CD4-positive, alpha-beta T cell treated with Interleukin-2 at 100 ng/mL for 4 hours (primary cell): ENCODE data around the gene FHL1.
"Not testable (repeated sequence)": the region's sequence is repeated elsewhere in the genome, so short reads cannot be mapped to it uniquely, and the experiment has no call there.

Source experiments
- DNase-seq: peaks from one replicate; pipeline ENCODE4 v3.0.0-alpha.2; 2020; ENCODE audit warnings: low spot score

Gene FHL1

GRCh38 chrX:136147315-136147901, at the start of gene FHL1:
FHL1 (plus strand) TSS chrX:136147533.
- DNase-seq, result peak; percentile 51

- no peak for DNase-seq
These were observed 49.2 kb upstream of the FHL1 start for GRCh38 chrX:136097871-136098805.

- no peak for DNase-seq
These were observed 42.4 kb upstream of the FHL1 start for GRCh38 chrX:136104936-136105335.

GRCh38 chrX:136106920-136107528, 40.3 kb upstream of the FHL1 start:
- no peak for DNase-seq

- not testable (repeated sequence) for DNase-seq
These were observed 38.4 kb upstream of the FHL1 start for GRCh38 chrX:136108905-136109304.

GRCh38 chrX:136112286-136112685, 35.0 kb upstream of the FHL1 start:
- no peak for DNase-seq

GRCh38 chrX:136112778-136113177, 34.6 kb upstream of the FHL1 start:
- no peak for DNase-seq

GRCh38 chrX:136115126-136115903, 32.0 kb upstream of the FHL1 start:
- DNase-seq, result no peak

- no peak for DNase-seq
These were observed 31.4 kb upstream of the FHL1 start for GRCh38 chrX:136115904-136116297.

- no peak for DNase-seq
These were observed 25.5 kb upstream of the FHL1 start for GRCh38 chrX:136121788-136122187.

- no peak for DNase-seq
These were observed 25.1 kb upstream of the FHL1 start for GRCh38 chrX:136122207-136122606.

GRCh38 chrX:136125106-136125505, 22.2 kb upstream of the FHL1 start:
- DNase-seq, result no peak

GRCh38 chrX:136126371-136126770, 21.0 kb upstream of the FHL1 start:
- DNase-seq, result no peak

GRCh38 chrX:136126872-136127406, 20.4 kb upstream of the FHL1 start:
- DNase-seq, result no peak

GRCh38 chrX:136128743-136129142, 18.6 kb upstream of the FHL1 start:
- DNase-seq, result no peak

GRCh38 chrX:136130931-136131833, 16.2 kb upstream of the FHL1 start:
- DNase-seq, result peak; percentile 10

GRCh38 chrX:136138939-136139338, 8.4 kb upstream of the FHL1 start:
- DNase-seq, result no peak

GRCh38 chrX:136141569-136141968, 5.8 kb upstream of the FHL1 start:
- DNase-seq, result no peak

GRCh38 chrX:136142592-136142991, 4.7 kb upstream of the FHL1 start:
- DNase-seq, result no peak

- peak; percentile 27 for DNase-seq
These were observed 3.6 kb upstream of the FHL1 start for GRCh38 chrX:136143711-136144110.
